Vagina (tissue), 2 donors: ENCODE measurements around the gene ARID1B. TPM values are rescaled to one million over a fixed set of nuclear protein-coding genes. Genes with fewer than 3 reads are reported as not detected.

Experiments
- DNase-seq, 2 donors: peaks; one replicate each; pipeline ENCODE4 v3.0.0-alpha.2; 2017; ENCODE audit errors: extremely low spot score in 2 of 2
- H3K27ac ChIP-seq: fragments of 200-600 bp; sonication (generic); one replicate; pipeline ENCODE4 v1.5.1; 2019
- H3K27me3 ChIP-seq: fragments of 200-600 bp; sonication (generic); one replicate; pipeline ENCODE4 v1.5.1; 2019
- H3K36me3 ChIP-seq, 2 donors: fragments of 200-600 bp; sonication (generic); one replicate each; pipeline ENCODE4 v1.5.1; 2017 to 2019
- H3K4me1 ChIP-seq: fragments of 200-600 bp; sonication (generic); one replicate; pipeline ENCODE4 v1.5.1; 2019
- H3K4me3 ChIP-seq, 2 donors: fragments of 200-600 bp; sonication (generic); 1 replicate in 1 of 2; 2 replicates in 1 of 2; pipeline ENCODE4 v1.5.1; 2016 to 2019
- H3K9me3 ChIP-seq: fragments of 200-600 bp; sonication (generic); one replicate; pipeline ENCODE4 v1.5.1; 2019
- CTCF ChIP-seq, 3 experiments: fragments of 450-650 bp in 2 of 3; fragments of 200-600 bp in 1 of 3; sonication (generic) in 1 of 3; IDR thresholded peaks; one replicate each; pipeline ENCODE4 v1.5.1; 2017 to 2019; ENCODE audit warnings: antibody characterized with exemption in 3 of 3, mild to moderate bottlenecking in 2 of 3, moderate library complexity in 2 of 3
- POLR2A ChIP-seq, 2 donors: fragments of 450-650 bp; IDR thresholded peaks; one replicate each; pipeline ENCODE4 v1.6.1; 2017; ENCODE audit warnings: antibody characterized with exemption in 2 of 2, mild to moderate bottlenecking in 2 of 2, moderate library complexity in 2 of 2
- POLR2AphosphoS5 ChIP-seq, 2 donors: sonication (generic); formaldehyde crosslinking; IDR thresholded peaks; one replicate each; pipeline ENCODE4 v1.9.0; 2017; ENCODE audit warnings: antibody characterized with exemption in 2 of 2, mild to moderate bottlenecking in 2 of 2, low read depth in 1 of 2; ENCODE audit not compliant: insufficient read depth in 1 of 2
- intact Hi-C: fragments of 100-400 bp; cut with DNase I; formaldehyde crosslinking; loops from one replicate; pipeline ENCODE4 v1.15.1; 2023
- total RNA-seq: library from RNA; depleted of rRNA; stranded (reverse); fragments of >200 nt; gene quantifications from one replicate; pipeline ENCODE4 v1.2.3, GENCODE V29; 2016

ARID1B gene
- total RNA-seq, 1 donor from 2014 or later = 141 TPM

- intact Hi-C loops = loop anchor here (2.0 kb wide), 1 partner anchor 39 kb away; no protein-coding TSS in a partner anchor
- Histone ChIP-seq H3K4me1 (peaks cover 37% of the 10 kb centered on the region), H3K36me3 (no peaks in the 10 kb centered on the region), H3K4me3 (peak overlapping the region; percentile 56 to 78), H3K27ac (peak overlapping the region; percentile 72), H3K9me3 (no peaks in the 10 kb centered on the region), H3K27me3 (no peaks in the 10 kb centered on the region)
- DNase-seq = no peak
- TF ChIP-seq POLR2A (IDR thresholded peaks at IDR 0.05) (peak in 1 of 2 donors; percentile 20), CTCF (IDR thresholded peaks at IDR 0.05) (peak in 2 of 3 experiments; percentile 42 to 51), POLR2AphosphoS5 (IDR thresholded peaks at IDR 0.05; ENCODE audit: insufficient read depth in 1 of 2, low read depth in 1 of 2) (peak; percentile 32 to 83)
These were observed 458.4 kb downstream of the ARID1B start for GRCh38 chr6:157235600-157236039.

GRCh38 chr6:157236040-157236725, 459.0 kb downstream of the ARID1B start:
- intact Hi-C loops = no loop called here
- no peak for TF ChIP-seq CTCF (IDR thresholded peaks at IDR 0.05)
- TF ChIP-seq POLR2A (IDR thresholded peaks at IDR 0.05) = no peak
- no peak for TF ChIP-seq POLR2AphosphoS5 (IDR thresholded peaks at IDR 0.05; ENCODE audit: insufficient read depth in 1 of 2, low read depth in 1 of 2)
- H3K9me3 ChIP-seq = no peaks in the 10 kb centered on the region
- H3K36me3 ChIP-seq = no peaks in the 10 kb centered on the region
- no peak for DNase-seq
- no peaks in the 10 kb centered on the region for H3K27me3 ChIP-seq
- H3K4me3 ChIP-seq = peak overlapping the region; percentile 56 to 78
- H3K4me1 ChIP-seq = peaks cover 37% of the 10 kb centered on the region
- peak overlapping the region; percentile 72 for H3K27ac ChIP-seq

GRCh38 chr6:157238346-157238745, 461.2 kb downstream of the ARID1B start:
- H3K36me3 ChIP-seq = no peaks in the 10 kb centered on the region
- H3K27me3 ChIP-seq = no peaks in the 10 kb centered on the region
- TF ChIP-seq CTCF (IDR thresholded peaks at IDR 0.05) (no peak), POLR2AphosphoS5 (IDR thresholded peaks at IDR 0.05; ENCODE audit: insufficient read depth in 1 of 2, low read depth in 1 of 2) (no peak), POLR2A (IDR thresholded peaks at IDR 0.05) (no peak)
- no peaks in the 10 kb centered on the region for H3K9me3 ChIP-seq
- H3K4me3 ChIP-seq = no peak overlapping the region
- DNase-seq = no peak
- peaks cover 37% of the 10 kb centered on the region for H3K4me1 ChIP-seq
- H3K27ac ChIP-seq = no peak overlapping the region
- intact Hi-C loops = no loop called here

GRCh38 chr6:157239148-157239547, 462.0 kb downstream of the ARID1B start:
- H3K36me3 ChIP-seq = no peaks in the 10 kb centered on the region
- no peak for DNase-seq
- H3K27ac ChIP-seq = peak overlapping the region; percentile 69
- H3K9me3 ChIP-seq = no peaks in the 10 kb centered on the region
- no peaks in the 10 kb centered on the region for H3K27me3 ChIP-seq
- intact Hi-C loops = no loop called here
- H3K4me3 ChIP-seq = peak overlapping the region in 1 of 2 donors; percentile 44
- no peak for TF ChIP-seq POLR2A (IDR thresholded peaks at IDR 0.05)
- no peak for TF ChIP-seq POLR2AphosphoS5 (IDR thresholded peaks at IDR 0.05; ENCODE audit: insufficient read depth in 1 of 2, low read depth in 1 of 2)
- no peak for TF ChIP-seq CTCF (IDR thresholded peaks at IDR 0.05)
- H3K4me1 ChIP-seq = peaks cover 45% of the 10 kb centered on the region

GRCh38 chr6:157239671-157240058, 462.5 kb downstream of the ARID1B start:
- Histone ChIP-seq H3K4me3 (peak overlapping the region; percentile 25 to 44), H3K4me1 (peaks cover 50% of the 10 kb centered on the region), H3K36me3 (no peaks in the 10 kb centered on the region), H3K9me3 (no peaks in the 10 kb centered on the region), H3K27me3 (no peaks in the 10 kb centered on the region), H3K27ac (peak overlapping the region; percentile 69)
- intact Hi-C loops = no loop called here
- no peak for DNase-seq
- TF ChIP-seq POLR2A (IDR thresholded peaks at IDR 0.05) = no peak
- TF ChIP-seq CTCF (IDR thresholded peaks at IDR 0.05) = peak in 1 of 3 experiments; percentile 3
